Activated CD8-positive, alpha-beta T cell treated with anti-CD3 and anti-CD28 coated beads for 36 hours (primary cell): Measurements from ENCODE around the gene NRXN3. TPM values are rescaled to one million over a fixed set of nuclear protein-coding genes. Genes with fewer than 3 reads are reported as not detected.
"Not testable (repeated sequence)": the region's sequence is repeated elsewhere in the genome, so short reads cannot be mapped to it uniquely, and the experiment has no call there.

Source experiments
- ATAC-seq: fragments of 200-7000 bp; cut with Tn5 transposase; one replicate; pipeline ENCODE4 v1.10.0; 2021; ENCODE audit warnings: mild to moderate bottlenecking, moderate library complexity
- CTCF ChIA-PET: fragments of 350-600 bp; sonication (Branson Sonifier 250); formaldehyde crosslinking; loops from one replicate; lab custom pipeline; 2021; ENCODE audit warnings: antibody characterized with exemption; lab: Charles Lee
- POLR2A ChIA-PET: fragments of 350-600 bp; sonication (Branson Sonifier 250); formaldehyde crosslinking; loops from one replicate; lab custom pipeline; 2021; ENCODE audit warnings: antibody characterized with exemption; lab: Charles Lee
- DNase-seq: peaks from one replicate; pipeline ENCODE4 v3.0.0-alpha.2; 2020
- H3K27ac Mint-ChIP-seq: one replicate; pipeline ENCODE4 v1.8.0; 2021; ENCODE audit warnings: mild to moderate bottlenecking, mixed read lengths
- H3K27me3 Mint-ChIP-seq: one replicate; pipeline ENCODE4 v1.8.0; 2021; ENCODE audit warnings: mixed read lengths
- H3K36me3 Mint-ChIP-seq: one replicate; pipeline ENCODE4 v1.8.0; 2021; ENCODE audit warnings: low read depth, mixed read lengths
- H3K4me1 Mint-ChIP-seq: one replicate; pipeline ENCODE4 v1.8.0; 2021; ENCODE audit warnings: low read depth, mixed read lengths
- H3K4me3 Mint-ChIP-seq: one replicate; pipeline ENCODE4 v1.8.0; 2021; ENCODE audit warnings: mild to moderate bottlenecking, moderate library complexity, mixed read lengths
- H3K9me3 Mint-ChIP-seq: one replicate; pipeline ENCODE4 v1.8.0; 2021; ENCODE audit warnings: mixed read lengths
- intact Hi-C: fragments of 100-400 bp; cut with micrococcal nuclease; formaldehyde crosslinking; loops from one replicate; pipeline ENCODE4 v1.10.0; 2022
- total RNA-seq, 2 experiments: library from RNA; stranded (reverse); gene quantifications; one replicate each; pipeline ENCODE4 v1.2.3, GENCODE V29; 2021
- TF ChIP-seq, protein P1 (sequence below): fragments of 200-600 bp; IDR thresholded peaks from one replicate; pipeline ENCODE4 v1.8.0; 2022; ENCODE audit warnings: antibody characterized with exemption, mild to moderate bottlenecking

NRXN3 gene
- total RNA-seq, 2 experiments from 2014 or later = not detected

DNA sequence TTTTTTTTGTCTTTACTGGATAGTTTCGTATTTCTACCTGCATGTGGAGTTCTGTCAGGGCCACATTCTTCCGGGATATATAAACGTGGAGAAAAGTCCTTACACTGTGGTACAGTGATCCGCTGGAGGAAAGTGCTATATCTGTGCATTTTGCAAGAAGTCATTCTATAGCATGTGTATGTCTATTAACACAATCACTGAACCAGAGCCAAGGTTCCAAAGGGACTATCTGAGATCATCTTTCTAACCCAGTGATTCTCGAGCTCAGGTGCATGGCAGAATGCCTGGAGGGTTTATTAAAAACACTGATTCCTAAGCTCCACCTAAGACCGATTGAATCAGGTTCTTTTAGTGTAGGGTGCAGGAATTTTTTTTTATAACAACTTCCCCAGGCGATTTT, 354.0 kb downstream of the NRXN3 start:
- TF ChIP-seq, protein P1, sequence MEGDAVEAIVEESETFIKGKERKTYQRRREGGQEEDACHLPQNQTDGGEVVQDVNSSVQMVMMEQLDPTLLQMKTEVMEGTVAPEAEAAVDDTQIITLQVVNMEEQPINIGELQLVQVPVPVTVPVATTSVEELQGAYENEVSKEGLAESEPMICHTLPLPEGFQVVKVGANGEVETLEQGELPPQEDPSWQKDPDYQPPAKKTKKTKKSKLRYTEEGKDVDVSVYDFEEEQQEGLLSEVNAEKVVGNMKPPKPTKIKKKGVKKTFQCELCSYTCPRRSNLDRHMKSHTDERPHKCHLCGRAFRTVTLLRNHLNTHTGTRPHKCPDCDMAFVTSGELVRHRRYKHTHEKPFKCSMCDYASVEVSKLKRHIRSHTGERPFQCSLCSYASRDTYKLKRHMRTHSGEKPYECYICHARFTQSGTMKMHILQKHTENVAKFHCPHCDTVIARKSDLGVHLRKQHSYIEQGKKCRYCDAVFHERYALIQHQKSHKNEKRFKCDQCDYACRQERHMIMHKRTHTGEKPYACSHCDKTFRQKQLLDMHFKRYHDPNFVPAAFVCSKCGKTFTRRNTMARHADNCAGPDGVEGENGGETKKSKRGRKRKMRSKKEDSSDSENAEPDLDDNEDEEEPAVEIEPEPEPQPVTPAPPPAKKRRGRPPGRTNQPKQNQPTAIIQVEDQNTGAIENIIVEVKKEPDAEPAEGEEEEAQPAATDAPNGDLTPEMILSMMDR = no peak
- no peak for DNase-seq
- no peaks in the 10 kb centered on the region for H3K36me3 Mint-ChIP-seq
- no peaks in the 10 kb centered on the region for H3K27me3 Mint-ChIP-seq
- no peak overlapping the region for H3K4me3 Mint-ChIP-seq
- no peak for ATAC-seq
- no peak overlapping the region for H3K27ac Mint-ChIP-seq
- H3K9me3 Mint-ChIP-seq = peaks cover 4% of the 10 kb centered on the region
- ChIA-PET POLR2A (no interaction called here), CTCF (no interaction called here)
- H3K4me1 Mint-ChIP-seq = no peaks in the 10 kb centered on the region
- intact Hi-C loops = no loop called here

- H3K27ac Mint-ChIP-seq = no peak overlapping the region
- no peaks in the 10 kb centered on the region for H3K36me3 Mint-ChIP-seq
- H3K9me3 Mint-ChIP-seq = peaks cover 4% of the 10 kb centered on the region
- H3K27me3 Mint-ChIP-seq = no peaks in the 10 kb centered on the region
- ATAC-seq = no peak
- intact Hi-C loops = no loop called here
- no peak overlapping the region for H3K4me3 Mint-ChIP-seq
- ChIA-PET POLR2A (no interaction called here), CTCF (no interaction called here)
- no peak for DNase-seq
- TF ChIP-seq, protein P1 = no peak
- H3K4me1 Mint-ChIP-seq = no peaks in the 10 kb centered on the region
These were observed 354.6 kb downstream of the NRXN3 start for GRCh38 chr14:78524766-78525165.

- TF ChIP-seq, protein P1 = no peak
- no peak for ATAC-seq
- Mint-ChIP-seq H3K27ac (no peak overlapping the region), H3K4me3 (no peak overlapping the region), H3K36me3 (no peaks in the 10 kb centered on the region), H3K9me3 (peaks cover 3% of the 10 kb centered on the region), H3K27me3 (no peaks in the 10 kb centered on the region), H3K4me1 (no peaks in the 10 kb centered on the region)
- intact Hi-C loops = no loop called here
- DNase-seq = peak; percentile 27
- POLR2A ChIA-PET = no interaction called here
- CTCF ChIA-PET = no interaction called here
These were observed 359.9 kb downstream of the NRXN3 start for GRCh38 chr14:78530078-78530477.

DNA sequence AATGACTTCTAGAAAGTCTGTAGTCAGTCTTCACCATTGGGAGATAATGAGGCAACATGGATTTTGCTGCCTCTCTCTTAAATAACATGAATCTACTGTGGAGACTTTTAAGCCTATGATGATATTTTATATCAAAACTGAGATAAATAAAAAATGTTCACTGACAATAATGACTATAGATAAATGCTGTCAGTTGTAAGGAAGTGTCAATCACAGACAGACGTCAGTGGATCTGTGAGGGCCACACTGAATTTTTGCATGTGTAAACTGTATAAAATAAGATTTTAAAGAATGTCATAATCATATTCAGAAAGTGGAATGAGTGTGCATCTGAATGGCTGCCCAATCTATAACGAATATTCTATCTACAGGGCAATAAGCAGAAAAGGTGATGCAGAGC, 364.0 kb downstream of the NRXN3 start:
- intact Hi-C loops = no loop called here
- ChIA-PET POLR2A (no interaction called here), CTCF (no interaction called here)
- Mint-ChIP-seq H3K4me1 (no peaks in the 10 kb centered on the region), H3K27ac (no peak overlapping the region), H3K9me3 (peaks cover 3% of the 10 kb centered on the region), H3K4me3 (no peak overlapping the region), H3K36me3 (no peaks in the 10 kb centered on the region), H3K27me3 (no peaks in the 10 kb centered on the region)
- ATAC-seq (no peak), DNase-seq (no peak)
- TF ChIP-seq, protein P1 = no peak

GRCh38 chr14:78535041-78535440, 364.9 kb downstream of the NRXN3 start:
- H3K9me3 Mint-ChIP-seq = peaks cover 5% of the 10 kb centered on the region
- CTCF ChIA-PET = no interaction called here
- ATAC-seq = no peak
- TF ChIP-seq, protein P1 = no peak
- no peaks in the 10 kb centered on the region for H3K27me3 Mint-ChIP-seq
- H3K4me3 Mint-ChIP-seq = no peak overlapping the region
- H3K36me3 Mint-ChIP-seq = no peaks in the 10 kb centered on the region
- POLR2A ChIA-PET = no interaction called here
- DNase-seq = no peak
- no peaks in the 10 kb centered on the region for H3K4me1 Mint-ChIP-seq
- H3K27ac Mint-ChIP-seq = no peak overlapping the region
- intact Hi-C loops = no loop called here

DNA sequence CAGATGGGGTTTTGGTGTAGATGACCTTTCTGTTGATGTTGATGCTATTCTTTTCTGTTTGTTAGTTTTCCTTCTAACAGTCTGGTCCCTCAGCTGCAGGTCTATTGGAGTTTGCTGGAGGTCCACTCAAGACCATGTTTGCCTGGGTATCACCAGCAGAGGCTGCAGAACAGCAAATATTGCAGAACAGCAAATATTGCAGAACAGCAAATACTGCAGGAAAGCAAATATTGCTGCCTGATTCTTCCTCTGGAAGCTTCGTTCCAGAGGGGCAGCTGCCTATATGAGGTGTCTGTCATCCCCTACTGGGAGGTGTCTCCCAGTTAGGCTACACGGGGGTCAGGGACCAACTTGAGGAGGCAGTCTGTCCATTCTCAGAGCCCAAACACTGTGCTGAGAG, 371.6 kb downstream of the NRXN3 start:
- H3K9me3 Mint-ChIP-seq, intact Hi-C loops, H3K4me3 Mint-ChIP-seq, H3K27ac Mint-ChIP-seq, DNase-seq, ATAC-seq, H3K27me3 Mint-ChIP-seq, H3K36me3 Mint-ChIP-seq, POLR2A ChIA-PET, H3K4me1 Mint-ChIP-seq, CTCF ChIA-PET: not testable (repeated sequence)
